ENCODE results near the gene PCNX1.

The PCNX1 gene

DNA sequence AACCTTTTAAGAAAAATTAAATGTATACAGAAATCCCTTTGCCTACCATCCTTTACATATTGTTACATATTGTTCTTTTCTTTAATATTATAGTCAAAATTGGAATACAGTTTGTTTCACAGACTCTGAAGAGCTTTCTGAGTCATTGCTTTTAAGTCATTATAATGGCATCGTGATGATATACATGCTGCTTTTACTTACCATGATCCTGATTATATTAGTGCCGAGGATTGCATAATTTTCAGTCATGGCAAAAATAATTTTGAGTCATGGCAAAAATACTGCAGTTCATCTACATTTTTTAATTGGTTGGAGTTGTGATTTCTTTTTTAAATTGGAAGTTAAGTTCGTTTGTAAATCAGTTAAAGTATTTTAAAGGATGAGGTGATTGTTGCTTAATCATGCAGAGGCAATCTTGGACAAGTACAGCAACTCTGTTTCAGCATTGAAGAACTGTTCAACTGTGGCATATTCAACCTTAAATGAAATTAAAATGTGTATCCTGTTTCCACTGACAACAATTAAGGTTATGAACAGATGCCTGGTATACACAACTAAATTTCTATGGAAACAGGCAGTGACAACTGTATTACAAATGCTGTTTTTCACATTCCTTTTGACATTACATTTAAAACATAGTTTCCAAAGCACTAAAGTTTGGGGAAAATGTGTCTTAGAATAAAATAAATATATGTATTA, 142.3 kb downstream of the PCNX1 start:
- TF ChIP-seq, protein P1, sequence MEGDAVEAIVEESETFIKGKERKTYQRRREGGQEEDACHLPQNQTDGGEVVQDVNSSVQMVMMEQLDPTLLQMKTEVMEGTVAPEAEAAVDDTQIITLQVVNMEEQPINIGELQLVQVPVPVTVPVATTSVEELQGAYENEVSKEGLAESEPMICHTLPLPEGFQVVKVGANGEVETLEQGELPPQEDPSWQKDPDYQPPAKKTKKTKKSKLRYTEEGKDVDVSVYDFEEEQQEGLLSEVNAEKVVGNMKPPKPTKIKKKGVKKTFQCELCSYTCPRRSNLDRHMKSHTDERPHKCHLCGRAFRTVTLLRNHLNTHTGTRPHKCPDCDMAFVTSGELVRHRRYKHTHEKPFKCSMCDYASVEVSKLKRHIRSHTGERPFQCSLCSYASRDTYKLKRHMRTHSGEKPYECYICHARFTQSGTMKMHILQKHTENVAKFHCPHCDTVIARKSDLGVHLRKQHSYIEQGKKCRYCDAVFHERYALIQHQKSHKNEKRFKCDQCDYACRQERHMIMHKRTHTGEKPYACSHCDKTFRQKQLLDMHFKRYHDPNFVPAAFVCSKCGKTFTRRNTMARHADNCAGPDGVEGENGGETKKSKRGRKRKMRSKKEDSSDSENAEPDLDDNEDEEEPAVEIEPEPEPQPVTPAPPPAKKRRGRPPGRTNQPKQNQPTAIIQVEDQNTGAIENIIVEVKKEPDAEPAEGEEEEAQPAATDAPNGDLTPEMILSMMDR (IDR thresholded peaks at IDR 0.05; ENCODE audit: extremely low read depth, insufficient read depth, missing control alignments): no peak
- in situ Hi-C loops (cut with MboI; ENCODE audit: low pct_unique_long_range_greater_than_20kb, low sequenced_read_pairs, unreplicated experiment): no loop called here
- no peak for DNase-seq (ENCODE audit: low spot score)

DNA sequence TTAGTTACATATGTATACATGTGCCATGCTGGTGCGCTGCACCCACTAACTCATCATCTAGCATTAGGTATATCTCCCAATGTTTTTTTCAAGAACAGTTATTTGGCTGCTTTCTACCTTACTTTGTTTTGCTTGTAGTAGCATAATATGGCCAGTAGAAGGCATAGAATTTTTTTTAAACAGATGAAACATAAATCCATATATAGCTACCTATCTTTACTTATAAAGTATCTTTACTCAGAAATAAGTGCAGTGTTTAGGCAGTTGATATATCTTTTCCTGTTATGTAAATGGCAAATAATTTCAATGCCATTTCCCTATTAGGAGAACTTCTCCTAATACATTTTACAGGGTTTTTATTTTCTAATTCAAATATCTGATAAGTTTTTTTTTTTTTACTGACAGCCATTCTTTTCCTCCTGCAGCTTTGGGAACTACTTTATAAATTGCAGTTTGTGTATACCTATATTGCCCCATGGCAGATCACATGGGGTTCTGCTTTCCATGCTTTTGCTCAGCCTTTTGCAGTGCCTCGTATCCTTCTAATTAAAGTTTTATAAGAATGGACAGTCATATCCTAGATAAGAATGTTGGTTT, 143.1 kb downstream of the PCNX1 start:
- in situ Hi-C loops (cut with MboI; ENCODE audit: low pct_unique_long_range_greater_than_20kb, low sequenced_read_pairs, unreplicated experiment): no loop called here
- TF ChIP-seq, protein P1 (IDR thresholded peaks at IDR 0.05; ENCODE audit: extremely low read depth, insufficient read depth, missing control alignments): peak; percentile 32
- peak; percentile 10 for DNase-seq (ENCODE audit: low spot score)

DNA sequence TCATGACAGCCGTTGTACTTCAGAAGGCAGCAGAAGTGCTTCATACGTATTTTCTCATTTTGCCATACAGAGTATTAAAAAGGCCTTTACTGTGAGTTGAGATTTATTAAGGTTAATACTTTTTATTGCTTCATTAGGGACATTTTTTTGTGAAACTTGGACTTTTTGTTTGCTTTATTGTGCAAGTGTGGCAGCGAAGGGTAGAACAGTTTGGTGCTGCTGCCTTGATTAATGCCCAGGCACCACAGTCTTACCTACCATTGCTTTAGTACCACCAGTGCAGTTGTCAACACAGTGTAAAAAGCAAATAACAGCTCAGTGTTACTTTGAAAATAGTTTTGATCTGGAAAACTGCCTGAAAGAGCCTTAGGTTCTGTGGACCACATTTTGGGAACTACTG, 147.4 kb downstream of the PCNX1 start:
- in situ Hi-C loops (cut with MboI; ENCODE audit: low pct_unique_long_range_greater_than_20kb, low sequenced_read_pairs, unreplicated experiment): no loop called here
- TF ChIP-seq, protein P1 (IDR thresholded peaks at IDR 0.05; ENCODE audit: extremely low read depth, insufficient read depth, missing control alignments): no peak
- no peak for DNase-seq (ENCODE audit: low spot score)

DNA sequence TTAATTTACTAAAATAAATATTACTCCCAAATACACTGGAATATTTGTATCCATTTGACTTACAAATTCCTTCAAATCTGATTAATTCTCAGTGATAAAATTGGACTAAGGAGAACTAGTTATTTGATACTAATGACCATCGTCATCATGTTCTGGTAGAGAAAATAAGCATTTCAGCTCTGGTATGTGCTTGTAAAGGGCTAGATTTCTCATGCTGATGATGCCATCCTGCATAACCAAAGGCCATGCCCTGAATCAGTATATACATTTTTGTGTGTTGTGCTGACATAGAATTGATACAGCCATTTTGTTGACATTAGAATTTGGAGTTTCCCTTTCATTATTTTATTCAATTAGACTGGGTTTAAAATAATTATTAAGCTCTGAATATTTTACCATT, 148.9 kb downstream of the PCNX1 start:
- in situ Hi-C loops (cut with MboI; ENCODE audit: low pct_unique_long_range_greater_than_20kb, low sequenced_read_pairs, unreplicated experiment): no loop called here

DNA sequence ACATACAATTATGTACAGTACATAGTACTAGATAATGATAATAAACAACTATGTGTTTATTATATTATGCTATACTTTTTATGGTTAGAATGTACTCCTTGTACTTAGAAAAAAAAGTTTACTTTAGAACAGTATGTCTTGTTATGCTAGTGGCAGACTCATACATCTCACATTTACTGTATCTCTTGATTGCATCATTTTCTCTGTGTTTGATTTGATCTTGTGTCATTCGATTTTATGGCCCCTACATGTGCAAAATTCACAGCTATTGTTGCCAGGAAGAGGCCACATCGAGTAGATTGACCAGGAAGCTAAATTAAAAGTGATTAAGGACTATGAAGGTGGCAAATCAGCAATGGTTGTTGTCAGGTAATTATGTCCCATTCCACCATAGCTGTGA, 153.0 kb downstream of the PCNX1 start:
- TF ChIP-seq, protein P1 (IDR thresholded peaks at IDR 0.05; ENCODE audit: extremely low read depth, insufficient read depth, missing control alignments): no peak
- no peak for DNase-seq (ENCODE audit: low spot score)
- in situ Hi-C loops (cut with MboI; ENCODE audit: low pct_unique_long_range_greater_than_20kb, low sequenced_read_pairs, unreplicated experiment): no loop called here

More for the DNA sequence above, 148.9 kb downstream of the PCNX1 start:
- no peak for DNase-seq (ENCODE audit: low spot score)
- TF ChIP-seq, protein P1 (IDR thresholded peaks at IDR 0.05; ENCODE audit: extremely low read depth, insufficient read depth, missing control alignments): no peak

DNA sequence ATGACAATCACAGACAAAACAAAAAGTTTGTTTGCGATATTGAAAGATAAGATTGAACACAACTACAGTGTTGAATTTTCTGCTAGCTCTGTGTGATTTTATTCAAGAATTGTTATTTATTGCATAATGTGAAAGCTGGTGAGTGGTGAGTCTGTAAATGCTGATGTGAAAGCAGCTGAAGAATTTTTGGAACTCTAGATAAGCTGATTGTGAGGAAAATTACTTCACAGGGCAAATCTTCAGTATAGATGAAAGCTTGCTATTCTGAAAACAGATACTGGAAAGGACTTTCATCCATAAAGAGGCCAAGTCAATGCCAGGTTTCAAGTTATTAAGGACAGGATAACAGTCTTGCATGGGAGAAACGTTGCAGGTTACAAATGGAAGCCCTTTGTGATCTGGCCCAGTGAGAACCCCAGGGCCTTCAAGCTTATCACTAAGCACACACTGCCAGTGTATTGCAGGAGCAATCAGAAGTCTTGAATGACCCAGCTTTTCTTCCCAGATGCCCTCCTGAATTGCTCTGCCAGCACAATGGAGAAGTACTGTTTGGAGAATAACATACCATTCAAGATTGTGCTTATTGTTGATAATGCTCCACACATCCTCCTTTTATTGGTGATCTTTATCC, 153.7 kb downstream of the PCNX1 start:
- no peak for DNase-seq (ENCODE audit: low spot score)
- TF ChIP-seq, protein P1 (IDR thresholded peaks at IDR 0.05; ENCODE audit: extremely low read depth, insufficient read depth, missing control alignments): no peak
- in situ Hi-C loops (cut with MboI; ENCODE audit: low pct_unique_long_range_greater_than_20kb, low sequenced_read_pairs, unreplicated experiment): no loop called here

Data from GM13977 (cell line).